GM21367 (cell line): ENCODE results near the gene FGF16.
"Not testable (repeated sequence)": the region's sequence is repeated elsewhere in the genome, so short reads cannot be mapped to it uniquely, and the experiment has no call there.

Experiments used
- ATAC-seq: cut with Tn5 transposase; IDR thresholded peaks from one replicate; pipeline ENCODE4 v1.9.1; 2021; ENCODE audit not compliant: unreplicated experiment

The FGF16 gene

DNA sequence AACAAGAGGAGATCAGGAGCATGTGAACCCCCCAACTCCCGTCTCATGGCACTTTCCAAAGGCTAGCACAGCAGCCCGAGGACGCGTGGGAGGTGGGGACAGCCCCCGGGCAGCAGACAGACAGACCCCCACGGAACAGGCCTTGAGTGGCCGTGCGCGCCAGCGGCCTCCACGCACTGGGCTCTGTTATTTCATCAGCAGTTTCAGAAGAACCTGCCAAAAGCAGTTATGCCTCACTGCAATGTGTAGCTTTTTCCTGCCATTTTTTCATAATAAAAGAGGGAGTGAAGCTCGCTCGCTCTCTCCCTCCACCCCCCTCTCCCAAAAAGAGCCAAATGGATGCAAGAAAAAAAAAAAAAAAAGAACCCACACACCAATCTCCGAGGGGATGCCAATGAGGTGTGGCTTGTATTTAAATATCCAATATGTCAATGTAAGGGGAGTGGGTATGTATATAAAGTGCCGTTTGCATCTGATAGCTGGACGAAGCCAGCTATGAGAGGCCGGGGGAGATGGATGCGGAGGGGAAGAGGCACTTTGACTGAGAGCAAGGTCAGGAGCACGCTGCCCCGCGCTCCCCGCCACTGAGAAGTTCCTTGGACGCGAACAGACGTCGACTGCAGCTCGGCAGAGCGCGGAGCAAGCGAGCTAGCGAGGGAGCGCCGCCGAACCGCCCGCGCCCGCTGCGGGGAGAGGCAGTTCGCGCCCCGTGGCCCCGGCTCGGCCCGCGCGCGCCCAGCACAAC lies at the start of gene FGF16:
FGF16 (plus strand) TSS at position 482 of the 745 bp plus-strand sequence. CDS start 286 bp downstream, outside the sequence.
- ATAC-seq, result no peak

GRCh38 chrX:77398330-77398954 lies 48.7 kb upstream of the FGF16 start:
- no peak for ATAC-seq

GRCh38 chrX:77404419-77404818 lies 42.8 kb upstream of the FGF16 start:
- no peak for ATAC-seq

DNA sequence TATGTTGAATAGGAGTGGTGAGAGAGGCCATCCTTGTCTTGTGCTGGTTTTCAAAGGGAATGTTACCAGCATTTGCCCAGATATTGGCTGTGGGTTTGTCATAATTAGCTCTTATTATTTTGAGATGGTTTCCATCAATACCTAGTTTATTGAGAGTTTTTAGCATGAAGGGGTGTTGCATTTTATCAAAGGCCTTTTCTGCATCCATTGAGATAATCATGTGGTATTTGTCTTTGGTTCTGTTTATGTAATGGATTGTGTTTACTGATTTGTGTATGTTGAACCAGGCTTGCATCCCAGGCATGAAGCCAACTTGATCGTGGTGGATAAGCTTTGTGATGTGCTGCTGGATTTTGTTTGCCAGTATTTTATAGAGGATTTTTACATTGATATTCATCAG lies 39.4 kb upstream of the FGF16 start:
- not testable (repeated sequence) for ATAC-seq

DNA sequence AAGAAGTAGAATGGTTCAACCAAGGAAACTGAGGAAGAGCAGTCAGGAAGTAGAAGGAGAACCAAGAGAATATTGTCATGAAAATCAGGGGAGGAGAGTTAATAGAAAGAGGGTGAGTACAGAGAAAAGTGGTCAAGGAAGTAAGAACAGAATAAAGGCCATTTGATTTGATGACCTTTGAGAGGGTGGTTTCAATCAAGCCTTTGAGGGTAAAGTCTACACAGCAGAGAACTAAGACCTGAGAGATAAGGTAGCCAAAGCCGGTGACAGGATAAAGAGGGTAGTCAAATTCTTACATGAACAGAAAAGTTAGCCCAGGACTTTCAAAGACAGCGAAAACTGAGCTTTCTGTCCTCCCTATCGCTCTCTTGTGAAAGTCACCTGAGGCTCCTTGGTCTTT lies 34.6 kb upstream of the FGF16 start:
- ATAC-seq, result no peak

DNA sequence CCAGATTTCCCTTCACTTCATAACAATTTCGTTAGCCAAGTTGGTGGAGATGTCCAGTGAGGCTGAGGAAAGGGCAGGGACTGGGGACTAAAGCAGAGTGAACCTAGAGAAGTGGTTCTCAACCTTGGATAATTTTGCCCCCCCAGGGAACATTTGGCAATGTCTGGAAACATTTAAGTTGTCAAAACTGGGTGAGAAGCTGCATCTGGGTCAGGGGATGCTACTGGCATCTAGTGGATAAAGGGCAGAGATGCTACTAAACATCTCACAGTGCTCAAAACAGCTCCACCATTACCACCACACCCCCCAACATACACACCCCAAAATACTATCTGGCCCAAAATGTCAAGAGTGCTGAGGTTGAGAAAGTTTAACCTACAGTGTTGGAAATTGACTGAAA lies 32.0 kb upstream of the FGF16 start:
- no peak for ATAC-seq

DNA sequence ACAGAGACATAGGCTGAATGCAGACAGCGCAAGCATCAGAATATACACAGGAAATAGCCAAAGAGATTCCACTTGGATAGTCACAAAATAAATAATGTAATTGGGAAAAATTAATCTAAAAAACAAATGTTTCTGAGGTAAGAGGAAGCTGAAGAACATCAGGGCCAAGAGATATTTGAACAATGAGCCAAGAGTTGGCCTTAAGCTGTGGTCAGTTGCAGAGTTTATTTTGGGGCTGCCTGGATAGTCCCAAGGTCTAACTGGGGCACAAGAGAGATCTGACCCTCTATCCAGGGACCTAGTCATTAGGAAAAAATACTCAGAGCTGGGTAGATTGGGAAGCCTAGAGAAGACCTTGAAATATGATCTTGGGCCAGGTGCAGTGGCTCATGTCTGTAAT lies 31.3 kb upstream of the FGF16 start:
- no peak for ATAC-seq

DNA sequence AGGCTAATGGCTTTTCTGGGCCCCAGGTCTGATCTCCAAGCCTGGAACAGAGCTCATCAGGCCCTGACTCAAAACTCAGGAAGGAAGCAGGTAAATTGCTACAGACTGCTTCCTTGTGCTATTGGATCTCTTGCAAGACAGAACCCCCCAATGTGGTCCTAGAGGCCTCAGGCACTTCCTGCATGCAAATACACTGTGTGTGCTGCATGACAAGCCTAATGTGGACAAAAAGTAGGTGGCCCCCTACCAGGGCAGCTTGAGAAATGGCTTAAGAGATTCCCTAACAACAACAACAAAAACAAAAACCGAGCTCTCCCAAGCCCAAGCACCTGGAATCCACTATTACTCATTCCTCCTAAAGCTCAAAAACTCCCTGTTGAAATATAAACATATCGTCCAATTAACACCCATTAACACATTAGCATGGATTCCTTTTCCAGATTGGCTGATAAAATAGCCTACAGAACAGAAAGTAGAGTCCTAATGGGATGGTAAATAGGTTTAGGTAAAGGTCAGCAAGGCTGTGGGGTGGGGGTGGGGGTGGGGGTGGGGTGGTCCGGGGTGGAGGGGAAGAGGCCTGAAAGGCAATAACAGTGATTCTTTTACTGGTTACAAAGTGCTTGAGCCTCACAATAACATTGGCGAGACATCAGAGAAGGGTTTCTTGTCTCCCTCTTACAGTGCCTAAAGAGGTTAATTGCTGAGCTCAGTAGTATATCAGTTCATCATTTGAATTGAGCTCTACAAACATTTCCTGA lies 24.1 kb upstream of the FGF16 start:
- no peak for ATAC-seq

GRCh38 chrX:77426811-77427210 lies 20.4 kb upstream of the FGF16 start:
- ATAC-seq, result no peak

DNA sequence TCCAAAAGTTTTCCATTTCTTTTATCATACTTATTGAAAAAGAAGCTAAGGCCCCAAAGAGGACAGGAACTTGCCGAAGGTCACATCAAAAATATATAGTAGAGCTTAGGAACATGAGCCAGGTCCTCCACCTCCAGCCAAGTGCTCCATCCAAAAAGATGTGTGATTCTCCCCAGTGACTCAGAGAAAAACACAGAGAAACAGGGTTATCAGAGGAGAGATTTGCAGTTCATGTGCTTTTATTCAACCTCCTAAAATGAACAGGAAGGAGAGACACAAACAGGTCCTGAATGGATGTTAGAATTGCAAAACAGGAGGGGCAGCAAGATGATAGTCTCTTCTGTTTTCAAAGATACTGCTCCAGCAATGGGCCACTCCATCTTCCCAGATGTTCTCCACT lies 19.6 kb upstream of the FGF16 start:
- ATAC-seq, result no peak

DNA sequence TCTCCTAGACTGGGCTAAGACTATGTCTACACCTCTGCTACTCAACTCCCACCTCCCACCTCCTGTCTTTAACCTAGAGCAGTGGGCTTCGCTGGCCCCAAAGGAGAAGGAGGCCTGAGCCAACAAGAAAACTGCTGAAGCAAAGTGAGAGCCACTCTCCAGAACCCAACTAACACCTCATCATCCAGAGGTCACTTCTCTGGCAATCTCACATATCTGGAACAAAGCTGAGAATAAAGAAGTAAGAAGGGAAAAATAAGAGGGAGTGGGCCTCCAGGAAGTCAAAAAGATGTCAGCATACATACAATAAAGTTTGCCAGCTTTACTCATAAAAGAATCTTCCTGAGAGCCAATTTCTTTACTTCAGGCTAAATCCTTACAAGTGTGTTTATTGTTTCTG lies 18.6 kb upstream of the FGF16 start:
- no peak for ATAC-seq

DNA sequence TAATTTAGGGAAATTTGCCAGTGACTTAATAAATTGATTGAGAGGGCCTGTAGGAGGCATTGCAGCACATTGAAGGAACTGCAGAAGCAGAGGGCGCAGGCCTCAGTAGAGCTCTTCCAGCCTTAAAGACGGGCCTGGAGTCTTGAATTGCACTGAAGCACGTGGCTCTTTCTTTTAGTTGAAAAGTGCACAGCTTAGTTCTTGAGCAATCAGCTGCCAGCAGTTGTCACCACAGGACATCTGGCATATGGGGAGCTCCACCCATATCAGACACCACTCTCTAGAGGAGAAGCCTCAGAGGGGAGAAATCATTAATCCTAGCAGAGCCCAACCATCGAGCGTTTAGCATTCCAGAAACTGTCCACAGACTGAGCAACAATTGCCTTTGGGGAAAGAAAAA lies 16.0 kb upstream of the FGF16 start:
- ATAC-seq, result no peak

DNA sequence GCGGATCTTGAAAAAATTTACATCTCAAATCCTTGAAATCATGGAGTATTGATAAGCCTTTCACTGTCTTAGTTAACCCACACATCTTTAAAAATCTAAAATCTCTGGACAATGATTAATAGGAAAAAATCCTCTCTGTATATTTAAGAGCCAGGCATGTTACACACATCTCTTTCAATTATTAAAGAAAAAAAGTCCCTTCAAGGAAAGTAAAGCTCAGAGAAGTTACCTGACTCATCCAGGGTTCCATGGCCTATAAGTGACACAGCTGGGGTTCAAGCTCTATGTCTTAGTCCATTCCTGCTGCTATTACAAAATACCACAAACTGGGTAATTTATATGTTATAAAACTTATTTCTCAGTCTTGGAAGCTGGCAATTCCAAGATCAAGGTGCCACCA lies 14.2 kb upstream of the FGF16 start:
- ATAC-seq, result no peak

- no peak for ATAC-seq
Observed at GRCh38 chrX:77434962-77435361, 12.2 kb upstream of the FGF16 start.

- ATAC-seq, result no peak
Observed at GRCh38 chrX:77436271-77436670, 10.9 kb upstream of the FGF16 start.

DNA sequence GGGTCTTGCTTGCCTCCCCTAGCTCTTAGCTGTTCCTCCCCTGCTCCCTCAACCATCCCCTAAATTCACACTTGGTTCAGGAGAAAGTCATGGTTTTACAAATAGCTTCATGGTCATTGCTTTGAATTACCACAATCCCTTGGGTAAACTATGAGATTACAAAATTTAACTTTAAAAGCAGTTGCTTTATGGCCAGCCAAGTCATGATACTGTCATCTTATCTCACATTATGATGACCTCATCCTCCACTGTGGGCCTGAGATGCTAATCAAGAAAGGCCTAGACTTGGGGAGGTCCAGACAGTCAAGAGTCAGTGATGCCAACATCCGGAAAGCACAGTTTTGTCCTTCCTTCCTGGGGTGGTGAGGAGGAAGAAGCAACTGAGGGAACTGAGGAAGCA lies 10.5 kb upstream of the FGF16 start:
- no peak for ATAC-seq

- ATAC-seq, result no peak
Observed at GRCh38 chrX:77440330-77440729, 6.9 kb upstream of the FGF16 start.

- no peak for ATAC-seq
Observed at GRCh38 chrX:77441033-77441432, 6.2 kb upstream of the FGF16 start.

DNA sequence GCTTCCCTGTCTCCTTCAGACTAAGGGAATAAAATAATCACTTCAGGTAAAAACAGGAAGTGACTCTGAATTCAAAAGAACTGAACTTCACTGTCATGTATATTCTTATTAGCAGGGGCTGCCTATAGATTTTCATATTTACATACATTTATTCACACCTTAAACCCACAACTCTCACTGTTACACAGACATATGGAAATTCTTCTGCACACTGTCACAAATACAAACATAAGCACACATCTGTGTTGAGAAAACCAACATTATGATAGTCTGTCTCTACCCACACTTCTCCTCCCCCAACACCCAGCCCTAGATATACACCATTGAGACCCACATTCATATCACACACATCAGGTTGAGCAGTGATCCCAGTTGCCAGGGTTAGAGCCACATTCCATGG lies 5.7 kb upstream of the FGF16 start:
- no peak for ATAC-seq

DNA sequence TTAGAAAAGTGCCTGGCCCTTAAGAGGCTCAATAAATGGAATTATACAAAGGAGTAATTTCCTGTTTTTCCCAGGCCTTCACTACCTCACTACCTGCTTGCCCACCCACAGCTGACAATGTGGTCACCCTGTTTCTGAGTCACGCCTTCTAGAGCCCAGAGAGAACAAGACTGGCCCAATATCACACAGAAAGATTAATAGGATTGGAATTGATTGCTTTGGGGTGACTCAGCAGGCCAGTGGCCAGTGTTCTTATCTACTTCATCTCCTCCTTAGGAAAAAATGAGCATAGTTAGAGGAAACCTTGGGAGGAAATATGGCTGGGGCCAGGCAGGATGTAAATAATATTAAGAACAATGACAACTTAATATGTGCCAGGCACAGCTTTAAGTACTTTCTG lies 4.5 kb upstream of the FGF16 start:
- ATAC-seq, result no peak

- no peak for ATAC-seq
Observed at GRCh38 chrX:77444075-77444474, 3.1 kb upstream of the FGF16 start.

DNA sequence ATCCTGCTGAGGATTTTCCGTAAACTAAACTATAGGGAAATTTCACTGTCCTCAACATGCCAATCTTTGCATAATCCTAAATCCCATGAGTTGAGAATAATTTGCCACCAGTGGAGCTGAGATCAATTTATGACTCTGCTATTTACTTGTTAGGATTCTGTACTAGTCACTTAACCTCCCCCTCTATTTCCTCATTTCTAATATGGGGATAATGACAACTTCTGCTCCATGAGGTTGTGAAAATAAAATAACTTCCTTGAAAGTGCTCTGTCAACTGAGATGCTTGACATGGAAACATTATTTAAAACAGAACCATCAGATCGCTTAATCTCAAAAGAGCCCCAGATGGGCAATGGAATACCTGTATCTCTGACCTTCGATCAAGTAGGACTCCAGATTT lies 2.6 kb upstream of the FGF16 start:
- no peak for ATAC-seq
